ENCODE measurements around the gene CCDC93. TPM values are rescaled to one million over a fixed set of nuclear protein-coding genes. Genes with fewer than 3 reads are reported as not detected.

CCDC93 gene
- polyA plus RNA-seq, 1 donor from 2014 or later: 98.4 TPM

DNA sequence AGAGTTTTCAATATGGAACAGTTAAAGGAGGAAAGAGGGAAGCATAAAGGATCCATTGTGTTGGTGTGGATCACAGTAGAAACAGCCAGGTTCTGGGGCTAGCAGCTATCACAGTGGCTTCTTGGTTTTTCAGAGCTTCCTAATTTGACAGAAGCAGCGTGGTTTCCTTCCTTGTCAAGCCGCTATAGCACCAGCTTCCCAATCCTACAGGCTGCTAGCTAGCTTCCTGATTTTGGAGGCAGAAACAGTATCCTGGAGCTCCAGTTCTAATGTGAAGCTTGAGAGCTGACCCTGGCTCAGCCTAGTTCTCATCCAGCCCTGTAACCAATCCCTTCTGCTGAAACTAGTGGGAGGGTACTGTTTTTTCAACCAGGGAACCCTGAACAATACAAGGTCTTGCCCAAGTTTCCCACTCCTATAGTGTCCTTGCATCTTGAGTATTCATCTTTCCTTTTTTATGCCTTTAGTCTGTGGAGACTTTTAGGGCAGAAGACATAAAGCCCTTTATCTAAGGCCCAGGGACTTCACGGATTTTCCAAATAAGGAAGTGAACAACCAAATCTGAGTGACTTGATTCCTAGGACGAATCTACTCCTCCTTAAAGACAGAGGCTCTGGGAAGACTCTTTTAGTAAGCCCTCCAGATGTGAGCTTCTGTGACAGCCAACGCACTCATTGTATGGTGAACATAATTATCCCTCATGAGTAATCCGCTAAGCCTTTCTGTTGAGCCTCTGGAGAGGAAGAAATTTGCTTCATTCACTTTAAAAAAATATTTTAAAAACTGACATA, 33.8 kb downstream of the CCDC93 start:
- no peaks in the 10 kb centered on the region for H3F3A ChIP-seq (ENCODE audit: insufficient read depth, low read length, poor library complexity, severe bottlenecking)
- no peaks in the 10 kb centered on the region for H3K36me3 ChIP-seq (ENCODE audit: insufficient read depth, low read length)
- H2AFZ ChIP-seq (ENCODE audit: low read depth, low read length): no peak overlapping the region
- H3K9me2 ChIP-seq (ENCODE audit: insufficient read depth, low read length): no peaks in the 10 kb centered on the region
- no peak overlapping the region for H3K4me3 ChIP-seq (ENCODE audit: low read length)
- no peak overlapping the region for H3K4me2 ChIP-seq (ENCODE audit: low read length)
- no peaks in the 10 kb centered on the region for H3K79me2 ChIP-seq (replicated peaks; ENCODE audit: insufficient read depth, low read length)
- no peak for TF ChIP-seq MXI1 (conservative IDR thresholded peaks at IDR 0.05; ENCODE audit: poor library complexity, severe bottlenecking)
- no peak for TF ChIP-seq SMC3 (conservative IDR thresholded peaks at IDR 0.05; ENCODE audit: poor library complexity)
- no peak for TF ChIP-seq POLR2AphosphoS5 (IDR thresholded peaks at IDR 0.05)
- TF ChIP-seq, protein P1, sequence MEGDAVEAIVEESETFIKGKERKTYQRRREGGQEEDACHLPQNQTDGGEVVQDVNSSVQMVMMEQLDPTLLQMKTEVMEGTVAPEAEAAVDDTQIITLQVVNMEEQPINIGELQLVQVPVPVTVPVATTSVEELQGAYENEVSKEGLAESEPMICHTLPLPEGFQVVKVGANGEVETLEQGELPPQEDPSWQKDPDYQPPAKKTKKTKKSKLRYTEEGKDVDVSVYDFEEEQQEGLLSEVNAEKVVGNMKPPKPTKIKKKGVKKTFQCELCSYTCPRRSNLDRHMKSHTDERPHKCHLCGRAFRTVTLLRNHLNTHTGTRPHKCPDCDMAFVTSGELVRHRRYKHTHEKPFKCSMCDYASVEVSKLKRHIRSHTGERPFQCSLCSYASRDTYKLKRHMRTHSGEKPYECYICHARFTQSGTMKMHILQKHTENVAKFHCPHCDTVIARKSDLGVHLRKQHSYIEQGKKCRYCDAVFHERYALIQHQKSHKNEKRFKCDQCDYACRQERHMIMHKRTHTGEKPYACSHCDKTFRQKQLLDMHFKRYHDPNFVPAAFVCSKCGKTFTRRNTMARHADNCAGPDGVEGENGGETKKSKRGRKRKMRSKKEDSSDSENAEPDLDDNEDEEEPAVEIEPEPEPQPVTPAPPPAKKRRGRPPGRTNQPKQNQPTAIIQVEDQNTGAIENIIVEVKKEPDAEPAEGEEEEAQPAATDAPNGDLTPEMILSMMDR (IDR thresholded peaks at IDR 0.05; ENCODE audit: poor library complexity, severe bottlenecking): no peak
- TF ChIP-seq RAD21 (conservative IDR thresholded peaks at IDR 0.05): no peak
- no peak for TF ChIP-seq EZH2 (IDR thresholded peaks at IDR 0.05; ENCODE audit: borderline replicate concordance, insufficient read depth, low read length, poor library complexity, severe bottlenecking)
- TF ChIP-seq TAF1 (IDR thresholded peaks at IDR 0.05; ENCODE audit: low read depth): no peak
- TF ChIP-seq EP300 (conservative IDR thresholded peaks at IDR 0.05; ENCODE audit: poor library complexity, severe bottlenecking): no peak
- TF ChIP-seq, protein P2, sequence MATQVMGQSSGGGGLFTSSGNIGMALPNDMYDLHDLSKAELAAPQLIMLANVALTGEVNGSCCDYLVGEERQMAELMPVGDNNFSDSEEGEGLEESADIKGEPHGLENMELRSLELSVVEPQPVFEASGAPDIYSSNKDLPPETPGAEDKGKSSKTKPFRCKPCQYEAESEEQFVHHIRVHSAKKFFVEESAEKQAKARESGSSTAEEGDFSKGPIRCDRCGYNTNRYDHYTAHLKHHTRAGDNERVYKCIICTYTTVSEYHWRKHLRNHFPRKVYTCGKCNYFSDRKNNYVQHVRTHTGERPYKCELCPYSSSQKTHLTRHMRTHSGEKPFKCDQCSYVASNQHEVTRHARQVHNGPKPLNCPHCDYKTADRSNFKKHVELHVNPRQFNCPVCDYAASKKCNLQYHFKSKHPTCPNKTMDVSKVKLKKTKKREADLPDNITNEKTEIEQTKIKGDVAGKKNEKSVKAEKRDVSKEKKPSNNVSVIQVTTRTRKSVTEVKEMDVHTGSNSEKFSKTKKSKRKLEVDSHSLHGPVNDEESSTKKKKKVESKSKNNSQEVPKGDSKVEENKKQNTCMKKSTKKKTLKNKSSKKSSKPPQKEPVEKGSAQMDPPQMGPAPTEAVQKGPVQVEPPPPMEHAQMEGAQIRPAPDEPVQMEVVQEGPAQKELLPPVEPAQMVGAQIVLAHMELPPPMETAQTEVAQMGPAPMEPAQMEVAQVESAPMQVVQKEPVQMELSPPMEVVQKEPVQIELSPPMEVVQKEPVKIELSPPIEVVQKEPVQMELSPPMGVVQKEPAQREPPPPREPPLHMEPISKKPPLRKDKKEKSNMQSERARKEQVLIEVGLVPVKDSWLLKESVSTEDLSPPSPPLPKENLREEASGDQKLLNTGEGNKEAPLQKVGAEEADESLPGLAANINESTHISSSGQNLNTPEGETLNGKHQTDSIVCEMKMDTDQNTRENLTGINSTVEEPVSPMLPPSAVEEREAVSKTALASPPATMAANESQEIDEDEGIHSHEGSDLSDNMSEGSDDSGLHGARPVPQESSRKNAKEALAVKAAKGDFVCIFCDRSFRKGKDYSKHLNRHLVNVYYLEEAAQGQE (IDR thresholded peaks at IDR 0.05; ENCODE audit: borderline replicate concordance): no peak
- no peak overlapping the region for H3K27ac ChIP-seq (ENCODE audit: low read length)
- H3K9me3 ChIP-seq (ENCODE audit: low read length): no peaks in the 10 kb centered on the region
- no peaks in the 10 kb centered on the region for H4K20me1 ChIP-seq (ENCODE audit: insufficient read depth)
- H3K27me3 ChIP-seq (ENCODE audit: insufficient read depth, low read depth, low read length): no peaks in the 10 kb centered on the region
- H3K9ac ChIP-seq (ENCODE audit: low read length): no peak overlapping the region

DNA sequence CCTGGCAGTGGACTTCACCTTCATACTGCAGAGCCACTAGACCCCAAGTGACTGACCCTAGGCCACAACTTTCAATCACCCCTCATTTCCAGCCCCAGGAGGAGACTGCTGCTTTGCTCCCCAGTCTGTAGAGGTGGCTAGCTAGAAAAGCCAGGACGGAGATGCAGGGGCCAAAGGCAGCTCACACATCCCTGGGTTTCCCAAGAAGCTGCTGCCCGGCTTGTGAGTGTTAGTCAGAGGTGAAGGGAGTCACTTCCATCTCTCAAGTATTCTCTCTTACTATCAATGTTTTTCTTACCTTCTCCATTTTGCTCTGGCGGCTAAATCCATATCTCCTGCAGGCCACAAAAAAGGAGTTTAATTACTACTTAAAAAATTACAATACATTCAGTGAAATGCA, 36.2 kb downstream of the CCDC93 start:
- Histone ChIP-seq H3K9me3 (ENCODE audit: low read length) (no peaks in the 10 kb centered on the region), H3K9me2 (ENCODE audit: insufficient read depth, low read length) (no peaks in the 10 kb centered on the region), H3K79me2 (replicated peaks; ENCODE audit: insufficient read depth, low read length) (no peaks in the 10 kb centered on the region), H3K4me3 (ENCODE audit: low read length) (no peak overlapping the region), H3K4me2 (ENCODE audit: low read length) (no peak overlapping the region), H3K36me3 (ENCODE audit: insufficient read depth, low read length) (no peaks in the 10 kb centered on the region), H3K9ac (ENCODE audit: low read length) (no peak overlapping the region), H4K20me1 (ENCODE audit: insufficient read depth) (no peaks in the 10 kb centered on the region), H3K27ac (ENCODE audit: low read length) (no peak overlapping the region), H3F3A (ENCODE audit: insufficient read depth, low read length, poor library complexity, severe bottlenecking) (no peaks in the 10 kb centered on the region), H3K27me3 (ENCODE audit: insufficient read depth, low read depth, low read length) (no peaks in the 10 kb centered on the region), H2AFZ (ENCODE audit: low read depth, low read length) (no peak overlapping the region)
- TF ChIP-seq POLR2AphosphoS5 (IDR thresholded peaks at IDR 0.05): no peak
- TF ChIP-seq EZH2 (IDR thresholded peaks at IDR 0.05; ENCODE audit: borderline replicate concordance, insufficient read depth, low read length, poor library complexity, severe bottlenecking): no peak
- no peak for TF ChIP-seq MXI1 (conservative IDR thresholded peaks at IDR 0.05; ENCODE audit: poor library complexity, severe bottlenecking)
- TF ChIP-seq, protein P1 (IDR thresholded peaks at IDR 0.05; ENCODE audit: poor library complexity, severe bottlenecking): no peak
- TF ChIP-seq SMC3 (conservative IDR thresholded peaks at IDR 0.05; ENCODE audit: poor library complexity): no peak
- TF ChIP-seq, protein P2 (IDR thresholded peaks at IDR 0.05; ENCODE audit: borderline replicate concordance): no peak
- no peak for TF ChIP-seq EP300 (conservative IDR thresholded peaks at IDR 0.05; ENCODE audit: poor library complexity, severe bottlenecking)

Measured in neural cell (in vitro differentiated cells).